Stimulated activated CD4-positive, alpha-beta T cell treated with anti-CD3 and anti-CD28 coated beads, TNF-alpha, amount 100 ng/mL, for 48 hours (primary cell): ENCODE data around the gene RMI2.

Experiments used
- DNase-seq, 3 donors: peaks; one replicate each; pipeline ENCODE4 v3.0.0-alpha.2; 2020; ENCODE audit warnings: low read depth in 3 of 3

Gene RMI2

DNA sequence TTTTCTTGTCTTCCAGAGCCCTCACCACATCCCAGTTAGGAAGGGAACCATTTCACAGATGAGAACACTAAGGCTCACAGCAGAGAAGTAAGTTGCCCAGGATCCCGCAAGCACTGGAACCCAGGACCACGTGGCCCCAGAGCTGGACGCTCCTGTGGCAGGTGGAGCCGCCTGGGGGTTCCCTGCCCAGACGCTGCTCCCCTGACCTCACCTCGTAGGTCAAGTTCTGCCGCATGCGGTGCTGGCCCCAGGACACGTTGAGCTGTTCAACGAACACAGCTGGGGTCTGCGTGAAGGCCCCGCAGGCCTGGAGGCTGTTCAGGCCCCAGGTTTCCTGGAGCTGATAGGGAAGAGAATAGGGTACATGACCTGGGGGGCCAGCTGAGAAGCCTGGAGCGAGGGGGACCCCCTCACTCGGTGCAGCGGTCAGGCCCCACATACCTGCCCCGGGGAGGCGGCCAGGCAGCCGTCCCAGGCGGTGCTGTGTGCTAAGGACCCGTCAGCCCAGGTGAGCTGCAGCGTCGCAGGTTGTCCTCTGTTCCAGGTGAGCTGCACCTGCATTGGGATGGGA, 54.1 kb downstream of the RMI2 start:
- no peak for DNase-seq

GRCh38 chr16:11400076-11400475, 54.8 kb downstream of the RMI2 start:
- DNase-seq: no peak
